Measurements from ENCODE around the gene JADE1.

JADE1 gene

GRCh38 chr4:128916832-128917231 is 107.3 kb downstream of the JADE1 start:
- no peak for TF ChIP-seq CTCF (IDR thresholded peaks at IDR 0.05; ENCODE audit: low read length, missing control alignments)
- DNase-seq (ENCODE audit: low read depth), result no peak
- H3K4me3 ChIP-seq (replicated peaks; ENCODE audit: low read depth, low read length), result no peak overlapping the region

- no peak overlapping the region for H3K4me3 ChIP-seq (replicated peaks; ENCODE audit: low read depth, low read length)
- no peak for DNase-seq (ENCODE audit: low read depth)
- no peak for TF ChIP-seq CTCF (IDR thresholded peaks at IDR 0.05; ENCODE audit: low read length, missing control alignments)
These were observed 108.3 kb downstream of the JADE1 start for GRCh38 chr4:128917781-128918180.

- no peak for TF ChIP-seq CTCF (IDR thresholded peaks at IDR 0.05; ENCODE audit: low read length, missing control alignments)
- H3K4me3 ChIP-seq (replicated peaks; ENCODE audit: low read depth, low read length), result no peak overlapping the region
- no peak for DNase-seq (ENCODE audit: low read depth)
These were observed 112.5 kb downstream of the JADE1 start for GRCh38 chr4:128921954-128922353.

Measured in fibroblast of pulmonary artery (primary cell).